Retina (tissue), 1 donor: Measurements from ENCODE around the gene FAM43B.

Experiments
- DNase-seq: peaks from one replicate; pipeline ENCODE4 v3.0.0-alpha.2; 2016

Gene FAM43B

DNA sequence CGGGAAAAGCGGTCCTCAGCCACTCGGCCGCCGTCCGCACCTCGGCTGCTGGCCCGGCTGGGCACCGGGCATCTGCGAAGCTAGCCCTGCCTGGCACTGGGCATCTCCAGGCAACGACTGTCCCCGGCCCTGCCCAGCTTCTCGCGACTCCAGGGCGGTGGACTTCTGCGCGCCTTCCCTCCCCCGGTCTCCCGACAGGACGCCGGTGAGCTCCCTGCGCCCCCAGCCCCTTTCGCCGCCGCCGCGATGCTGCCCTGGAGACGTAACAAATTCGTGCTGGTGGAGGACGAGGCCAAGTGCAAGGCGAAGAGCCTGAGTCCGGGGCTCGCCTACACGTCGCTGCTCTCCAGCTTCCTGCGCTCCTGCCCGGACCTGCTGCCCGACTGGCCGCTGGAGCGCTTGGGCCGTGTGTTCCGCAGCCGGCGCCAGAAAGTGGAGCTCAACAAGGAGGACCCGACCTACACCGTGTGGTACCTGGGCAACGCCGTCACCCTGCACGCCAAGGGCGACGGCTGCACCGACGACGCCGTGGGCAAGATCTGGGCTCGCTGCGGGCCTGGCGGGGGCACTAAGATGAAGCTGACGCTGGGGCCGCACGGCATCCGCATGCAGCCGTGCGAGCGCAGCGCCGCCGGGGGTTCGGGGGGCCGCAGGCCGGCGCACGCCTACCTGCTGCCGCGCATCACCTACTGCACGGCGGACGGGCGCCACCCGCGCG, 514 bp downstream of the FAM43B start:
- peak; percentile 73 for DNase-seq

GRCh38 chr1:20555025-20555757, 2.8 kb downstream of the FAM43B start:
- no peak for DNase-seq

DNA sequence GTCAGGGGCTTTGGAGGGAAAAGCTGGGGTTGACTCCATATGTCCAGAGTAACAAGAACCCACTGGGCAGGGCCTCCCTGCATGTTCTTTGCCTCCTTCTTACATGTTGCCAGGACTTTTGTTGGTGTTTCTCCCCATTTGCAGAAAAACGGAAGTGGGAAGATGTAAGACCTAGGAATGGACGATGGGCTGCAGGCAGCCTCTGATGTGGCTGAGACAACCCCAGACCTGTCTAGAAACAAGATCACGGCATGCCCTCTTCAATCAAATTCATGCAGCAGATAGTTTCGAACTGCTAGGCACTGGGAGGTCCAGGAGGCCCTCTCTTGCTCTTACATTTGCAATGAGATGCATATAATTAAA, 3.4 kb downstream of the FAM43B start:
- no peak for DNase-seq

GRCh38 chr1:20558191-20558590, 5.8 kb downstream of the FAM43B start:
- DNase-seq: no peak

- no peak for DNase-seq
Observed at GRCh38 chr1:20560966-20561365, 8.6 kb downstream of the FAM43B start.

DNA sequence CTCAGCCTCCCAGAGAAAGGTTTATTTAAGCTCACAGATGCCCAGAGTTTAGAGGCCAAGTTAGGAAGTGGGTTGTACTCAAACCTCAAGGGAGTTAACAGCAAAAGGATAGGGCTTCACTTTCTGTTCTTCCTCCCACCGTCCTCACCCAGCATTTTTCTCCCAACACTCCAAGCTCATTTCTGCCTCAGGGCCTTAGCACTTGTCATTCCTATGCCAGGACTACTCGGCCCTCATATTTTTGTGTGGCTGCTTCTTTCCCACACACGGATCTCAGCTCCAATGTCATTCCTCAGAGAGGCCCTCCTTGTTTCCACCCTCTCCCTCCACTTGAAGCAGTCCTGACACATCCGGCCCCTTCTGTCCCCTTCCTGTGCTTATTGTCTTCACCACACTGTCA, 12.9 kb downstream of the FAM43B start:
- no peak for DNase-seq

GRCh38 chr1:20569523-20570098, 17.2 kb downstream of the FAM43B start:
- no peak for DNase-seq

DNA sequence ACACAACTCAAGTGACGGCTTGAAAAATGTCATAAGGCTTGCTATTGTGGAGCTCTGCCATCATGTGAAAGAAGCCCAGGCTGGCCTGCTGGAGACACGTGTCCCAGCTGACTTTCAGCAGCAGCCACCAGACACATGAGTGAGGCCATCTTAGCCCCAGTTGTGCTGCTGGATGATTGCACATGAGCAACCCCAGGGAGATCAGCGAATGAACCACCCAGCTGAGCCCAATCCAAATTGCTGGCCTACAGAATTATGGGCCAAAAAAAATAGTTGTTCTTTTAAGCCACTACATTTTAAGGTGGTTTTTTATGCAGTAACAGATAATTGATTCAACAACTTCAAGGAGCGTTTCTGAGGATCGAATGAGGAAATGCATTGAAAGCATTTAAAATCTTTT, 19.1 kb downstream of the FAM43B start:
- DNase-seq: no peak

DNA sequence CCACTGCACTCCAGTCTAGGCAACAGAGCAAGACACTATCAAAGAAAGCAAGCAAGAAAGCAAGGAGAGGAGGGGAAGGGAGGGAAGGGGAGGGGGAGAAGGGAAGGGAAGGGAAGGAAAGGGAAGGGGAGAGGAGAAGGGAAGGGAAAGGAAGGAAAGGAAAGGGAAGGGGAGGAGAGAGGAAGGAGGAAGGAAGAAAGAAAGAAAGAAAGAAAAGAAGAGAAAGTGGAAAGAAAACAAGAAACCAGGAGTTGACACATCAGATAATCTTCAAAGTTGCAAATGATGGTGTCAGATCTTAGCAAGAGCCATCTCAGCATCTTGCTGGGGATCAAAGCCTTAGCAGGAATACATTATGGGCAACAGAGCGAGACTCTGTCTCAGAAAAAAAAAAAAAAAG, 21.6 kb downstream of the FAM43B start:
- DNase-seq: no peak

GRCh38 chr1:20574686-20575540, 22.5 kb downstream of the FAM43B start:
- DNase-seq: peak; percentile 39

DNA sequence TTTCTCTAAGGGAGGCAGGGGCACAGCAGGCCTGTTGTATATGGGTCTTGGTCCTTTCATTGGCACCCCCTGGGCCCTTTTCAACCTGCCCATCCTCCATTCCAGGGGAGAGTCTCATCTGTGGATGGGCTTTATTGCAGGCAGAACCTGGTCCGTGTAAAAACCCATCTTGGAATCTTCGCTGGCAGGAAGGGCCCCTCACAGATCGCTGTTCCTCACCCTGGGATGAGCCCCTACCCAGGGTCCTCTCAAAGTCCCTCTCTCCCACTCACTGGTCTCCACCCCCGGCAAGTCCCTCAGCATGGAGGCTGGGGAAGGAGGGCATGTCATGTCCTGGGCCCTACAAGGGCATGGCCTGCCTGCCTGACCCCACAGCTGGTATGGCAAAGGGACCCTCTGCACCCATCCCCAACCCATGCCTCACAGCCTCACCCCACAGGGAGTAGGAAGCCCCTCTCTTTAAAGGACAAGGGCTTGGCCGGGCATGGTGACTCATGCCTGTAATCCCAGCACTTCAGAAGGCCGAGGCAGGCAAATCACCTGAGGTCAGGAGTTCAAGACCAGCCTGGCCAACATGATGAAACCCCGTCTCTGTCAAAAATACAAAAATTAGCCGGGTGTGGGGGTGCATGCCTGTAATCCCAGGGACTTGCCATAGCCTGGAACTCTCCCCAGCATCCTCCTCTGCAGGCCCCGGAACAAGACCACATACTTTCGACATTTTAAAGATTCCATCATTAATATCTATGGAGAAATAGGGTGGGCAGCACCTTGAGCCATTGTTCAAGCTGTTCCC, 23.4 kb downstream of the FAM43B start:
- no peak for DNase-seq

DNA sequence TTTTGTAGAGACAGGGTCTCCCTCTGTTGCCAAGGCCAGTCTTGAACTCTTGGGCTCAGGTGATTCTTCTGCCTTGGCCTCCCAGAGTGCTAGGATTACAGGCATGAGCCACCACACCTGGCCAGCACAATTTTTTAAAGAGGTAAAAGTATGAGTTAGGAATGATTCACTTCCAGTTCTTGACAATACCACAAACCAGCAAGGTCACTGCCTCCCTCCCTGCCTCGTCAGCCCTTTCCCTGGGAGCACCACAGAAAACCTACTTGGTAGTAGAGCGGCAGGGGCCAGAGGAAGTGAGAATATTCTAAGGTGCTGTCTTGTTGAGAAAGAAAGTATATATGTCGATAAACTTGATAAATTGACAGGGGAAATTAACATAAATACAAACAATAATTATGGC, 25.7 kb downstream of the FAM43B start:
- no peak for DNase-seq

DNA sequence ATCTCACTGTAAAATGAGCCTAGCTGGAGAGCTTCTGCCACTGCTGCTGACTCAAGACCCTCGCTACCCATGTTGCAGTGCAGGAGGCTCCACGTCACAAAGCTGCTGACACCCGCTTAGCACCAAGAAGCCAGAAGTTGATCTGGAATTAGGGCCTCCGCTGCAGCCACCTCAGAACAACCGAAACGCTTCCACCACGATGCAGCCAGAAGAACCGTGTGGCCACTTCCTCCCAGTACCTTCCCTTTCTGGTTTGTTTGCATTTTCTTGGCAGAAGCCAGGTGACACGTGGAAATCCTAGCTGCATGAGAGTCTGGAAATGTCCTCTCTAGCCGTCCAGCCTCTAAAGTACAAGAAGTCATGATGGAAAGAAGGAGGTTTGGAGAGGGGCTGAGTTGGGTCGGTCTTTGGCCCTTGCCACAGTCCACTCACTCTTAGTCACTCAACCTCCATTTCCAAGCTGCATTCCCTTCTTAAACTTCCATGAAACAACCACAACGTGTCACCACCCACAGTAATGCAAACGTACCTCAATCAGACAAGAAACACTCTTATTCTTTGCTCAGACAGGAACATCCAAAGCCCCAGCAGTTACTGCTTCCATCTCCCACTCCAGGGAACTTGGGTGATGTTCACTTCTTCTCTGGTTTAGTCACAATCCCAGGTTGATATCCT, 26.5 kb downstream of the FAM43B start:
- DNase-seq: no peak

- no peak for DNase-seq
Observed at GRCh38 chr1:20584890-20585289, 32.5 kb downstream of the FAM43B start.

DNA sequence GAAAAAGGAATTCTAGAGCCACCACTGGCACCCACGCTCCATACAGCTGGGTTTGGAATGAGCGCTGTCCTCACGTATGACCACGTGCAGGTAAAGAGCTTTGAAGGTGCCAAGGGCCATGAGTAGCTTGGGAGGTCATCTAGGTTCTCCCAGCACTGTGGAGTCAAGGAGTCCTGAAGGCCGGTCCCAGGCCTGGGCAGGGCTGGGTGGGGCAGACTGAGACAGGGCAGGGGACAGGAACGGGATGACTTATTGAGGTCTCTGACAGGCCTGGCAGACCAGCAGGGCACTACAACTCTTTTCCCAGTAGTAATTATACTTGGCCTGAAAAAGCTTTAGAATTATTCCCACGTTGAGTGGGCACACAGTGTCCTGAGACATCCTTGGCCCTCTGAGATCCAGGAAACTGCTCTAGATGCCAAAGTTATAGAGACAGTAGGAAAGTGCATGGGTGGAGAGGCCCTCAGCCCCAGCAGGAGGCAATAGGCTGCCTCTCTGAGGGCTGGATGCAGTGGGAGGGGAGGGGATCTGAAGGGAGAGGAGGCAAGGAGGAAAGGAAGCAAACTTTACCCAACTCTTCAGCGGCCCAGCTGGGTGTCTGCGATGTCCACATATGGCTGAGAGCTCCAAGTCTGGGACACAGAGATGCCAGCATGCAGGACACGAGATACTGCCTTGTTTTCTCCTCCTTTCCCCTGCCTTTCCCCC, 34.7 kb downstream of the FAM43B start:
- DNase-seq: no peak

DNA sequence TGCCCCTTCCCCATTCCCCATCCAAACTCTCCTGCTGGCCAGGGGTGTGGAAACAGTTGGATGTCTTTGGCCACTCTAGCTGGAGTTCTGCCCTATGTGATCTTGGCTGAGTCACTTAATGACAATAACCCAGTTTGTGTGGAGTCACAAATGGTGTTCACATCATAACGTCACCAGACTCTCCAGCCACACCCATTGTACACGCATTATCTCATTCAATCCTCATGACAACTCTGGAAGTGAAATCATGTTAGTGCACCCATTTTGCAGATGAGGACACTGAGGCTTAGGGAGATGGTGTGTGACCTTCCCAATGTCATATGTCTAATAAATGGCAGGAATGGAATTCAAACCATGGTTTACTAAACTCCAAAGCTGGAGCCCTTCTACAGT, 35.3 kb downstream of the FAM43B start:
- no peak for DNase-seq

- no peak for DNase-seq
Observed at GRCh38 chr1:20588634-20589225, 36.4 kb downstream of the FAM43B start, which contains the start of gene CDA. Gene CDA (plus strand): TSS chr1:20589097. CDS start chr1:20589130, 33 bp downstream.

DNA sequence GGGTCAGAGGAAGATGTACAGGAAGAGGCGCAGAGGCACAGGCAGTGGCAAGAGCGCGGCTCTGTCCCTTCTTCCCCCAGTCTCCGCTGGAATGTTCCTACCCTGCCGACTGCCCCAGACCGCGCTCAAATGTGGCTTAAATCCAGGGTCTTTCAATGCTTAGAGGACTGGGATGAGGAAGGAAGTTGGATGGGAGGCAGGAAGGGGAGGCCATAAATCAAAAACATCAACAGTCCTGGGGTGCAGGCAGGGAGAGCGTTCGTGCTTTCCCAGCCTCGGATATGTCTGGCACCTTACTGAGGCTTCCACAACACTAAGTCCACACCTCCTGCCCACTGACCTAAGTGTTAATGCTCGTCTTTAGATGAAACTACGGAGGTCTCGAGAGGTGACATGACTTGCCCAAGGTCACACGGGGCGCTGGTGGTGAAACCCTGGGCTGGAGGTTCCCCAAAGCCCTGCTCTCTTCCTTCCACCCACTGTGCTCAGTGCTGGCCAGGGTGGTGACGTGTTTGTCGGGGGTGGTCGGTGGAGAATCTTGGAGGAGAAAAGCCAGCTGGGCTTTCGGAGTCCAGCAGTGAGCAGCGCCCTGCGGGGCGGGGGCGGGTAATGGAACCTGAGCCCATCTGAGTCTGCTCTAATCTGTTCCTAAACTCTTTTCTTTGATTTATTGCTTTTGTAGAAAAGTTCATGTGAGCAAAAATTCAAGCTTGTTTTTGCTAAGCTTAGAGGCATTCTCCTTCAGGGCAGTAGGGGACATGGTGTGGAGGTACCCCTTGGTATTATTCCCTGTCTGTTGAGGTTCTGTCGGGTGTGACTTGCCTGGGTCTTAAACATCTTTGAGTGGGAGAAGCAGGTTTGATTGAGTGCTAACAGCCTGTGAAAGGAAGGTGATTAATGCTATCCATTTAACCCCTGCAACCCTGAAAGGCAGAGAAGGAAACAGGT, 37.2 kb downstream of the FAM43B start:
- DNase-seq: no peak

- DNase-seq: no peak
Observed at GRCh38 chr1:20590306-20590777, 38.0 kb downstream of the FAM43B start.
